Body of pancreas (tissue), 4 donors: ENCODE data around the gene HEATR5A.

Source experiments
- CTCF ChIP-seq, 7 experiments: fragments of 450-650 bp in 4 of 7; fragments of 200-600 bp in 3 of 7; sonication (generic) in 3 of 7; IDR thresholded peaks; one replicate each; pipeline ENCODE4 v1.5.1; 2016 to 2019; ENCODE audit warnings: antibody characterized with exemption in 7 of 7
- POLR2A ChIP-seq, 3 donors: fragments of 450-650 bp; IDR thresholded peaks; one replicate each; pipeline ENCODE4 v1.6.1; 2016; ENCODE audit warnings: antibody characterized with exemption in 3 of 3, mild to moderate bottlenecking in 2 of 3

DNA sequence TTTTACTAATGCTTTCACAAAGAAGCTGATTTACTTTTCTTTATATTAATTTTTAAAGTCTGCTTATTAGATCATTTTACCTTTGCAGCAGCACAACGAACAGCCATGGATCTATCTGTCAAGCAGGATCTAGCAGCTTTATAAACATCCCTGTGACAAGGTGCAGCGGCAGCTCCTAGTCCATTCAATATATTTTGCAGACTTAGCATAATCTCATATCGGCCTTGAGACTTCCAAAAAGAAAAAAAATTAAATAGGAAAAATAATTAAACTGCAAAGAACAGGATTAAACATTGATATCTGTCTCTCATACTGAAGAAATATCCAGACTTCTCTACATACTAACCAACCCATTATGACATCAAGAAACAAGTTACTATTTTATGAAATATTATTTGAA is 25.2 kb downstream of the HEATR5A start:
- TF ChIP-seq POLR2A (IDR thresholded peaks at IDR 0.05) (no peak), CTCF (IDR thresholded peaks at IDR 0.05) (no peak)
